Coronary artery (tissue), 2 donors: ENCODE measurements around the gene ATG13.

Source experiments
- DNase-seq: peaks from one replicate; pipeline ENCODE4 v3.0.0-alpha.2; 2017; ENCODE audit warnings: low spot score
- H3K27ac ChIP-seq, 2 donors: fragments of 200-600 bp; sonication (generic); one replicate each; pipeline ENCODE4 v1.5.1; 2016 to 2019
- H3K4me3 ChIP-seq: fragments of 200-600 bp; sonication (generic); 2 replicates; pipeline ENCODE4 v1.5.1; 2016; ENCODE audit warnings: mild to moderate bottlenecking, moderate library complexity
- CTCF ChIP-seq: fragments of 200-600 bp; sonication (generic); IDR thresholded peaks from one replicate; pipeline ENCODE4 v1.5.1; 2019; ENCODE audit warnings: antibody characterized with exemption

Gene ATG13

GRCh38 chr11:46588915-46589314 is 28.4 kb upstream of the ATG13 start:
- Histone ChIP-seq H3K27ac (no peak overlapping the region), H3K4me3 (no peak overlapping the region)
- TF ChIP-seq CTCF, result no peak
- DNase-seq, result no peak

DNA sequence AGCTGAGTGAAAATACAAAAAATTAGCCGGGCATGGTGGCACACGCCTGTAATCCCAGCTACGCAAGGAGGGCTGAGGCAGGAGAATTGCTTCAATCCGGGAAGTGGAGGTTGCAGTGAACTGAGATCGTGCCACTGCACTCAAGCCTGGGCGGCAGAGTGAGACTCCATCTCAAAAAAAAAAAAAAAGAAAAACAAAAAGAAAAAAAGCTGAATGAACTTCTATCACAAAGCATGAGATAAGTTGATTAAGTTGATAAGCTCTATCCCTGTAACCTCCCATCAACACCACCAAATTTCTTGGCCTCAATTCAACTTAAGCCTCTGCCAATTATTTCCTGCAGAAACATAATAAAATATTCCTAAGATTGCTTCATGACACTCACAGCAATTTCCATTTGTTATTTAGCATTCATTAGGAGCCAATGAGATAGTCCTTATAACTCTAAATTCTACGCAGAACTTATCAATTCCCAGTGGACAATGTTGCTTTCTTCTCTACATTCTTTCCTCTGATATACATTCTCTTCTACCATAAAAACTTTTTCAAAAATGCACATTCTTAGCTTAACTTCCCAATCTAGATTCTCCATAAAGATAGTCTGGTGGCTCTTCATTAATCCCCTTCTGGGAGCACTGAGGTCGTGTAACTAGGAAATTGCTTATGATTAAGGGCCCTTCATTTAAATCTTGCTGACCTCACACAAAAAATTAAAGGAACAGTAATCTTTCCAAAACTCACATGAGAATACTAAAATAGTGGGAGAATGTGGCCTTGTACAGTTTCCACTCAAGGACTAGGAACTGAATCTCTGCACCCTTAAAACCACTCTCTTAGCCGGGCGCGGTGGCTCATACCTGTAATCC is 26.4 kb upstream of the ATG13 start:
- Histone ChIP-seq H3K4me3 (peak overlapping the region; percentile 45), H3K27ac (no peak overlapping the region)
- DNase-seq, result no peak
- no peak for TF ChIP-seq CTCF

- Histone ChIP-seq H3K27ac (peak within 1 kb of the TSS; percentile 66 to 82), H3K4me3 (peak within 1 kb of the TSS; percentile 88)
- peak; percentile 86 for DNase-seq
- TF ChIP-seq CTCF, result no peak
Measured at GRCh38 chr11:46593550-46594373, 23.6 kb upstream of the ATG13 start, which contains the start of gene AMBRA1. Gene AMBRA1, minus strand, starts transcription at chr11:46594023. Its CDS starts 45,643 bp downstream, at chr11:46548380.

DNA sequence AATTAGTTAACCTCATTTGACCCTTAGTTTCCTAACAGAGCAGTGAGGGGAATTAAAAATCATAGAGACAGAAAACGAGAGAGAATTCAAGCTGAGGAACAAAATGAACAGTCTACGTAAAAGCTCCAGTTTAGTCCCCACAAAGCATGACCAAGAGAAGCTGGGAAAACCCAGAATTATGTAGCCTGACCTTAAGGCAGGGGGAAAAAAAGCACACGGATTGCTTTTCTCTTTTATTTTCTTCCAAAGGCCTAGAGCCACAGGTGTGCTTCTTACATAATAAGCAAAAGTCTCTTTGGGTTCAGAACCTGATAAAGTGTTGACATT is 23.0 kb upstream of the ATG13 start:
- no peak for DNase-seq
- Histone ChIP-seq H3K27ac (peak overlapping the region; percentile 66 to 82), H3K4me3 (peak overlapping the region; percentile 88)
- no peak for TF ChIP-seq CTCF

DNA sequence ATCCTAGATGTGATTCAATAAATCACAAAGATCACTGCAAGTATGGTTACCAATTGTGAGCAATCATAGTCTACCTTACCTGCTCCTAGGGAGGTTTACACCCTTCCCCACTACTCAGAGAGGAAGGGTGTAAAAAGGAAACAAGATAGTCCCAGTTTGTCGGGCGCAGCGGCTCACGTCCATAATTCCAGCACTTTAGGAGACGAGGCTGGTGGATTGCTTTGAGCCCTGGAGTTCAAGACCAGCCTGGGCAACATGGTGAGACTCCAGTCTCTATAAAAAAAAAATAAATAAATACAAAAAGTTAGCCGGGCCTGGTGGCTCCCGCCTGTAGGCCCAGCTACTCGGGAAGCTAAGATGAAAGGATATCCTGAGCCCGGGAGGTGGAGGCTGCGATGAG is 22.6 kb upstream of the ATG13 start:
- Histone ChIP-seq H3K27ac (no peak overlapping the region), H3K4me3 (no peak overlapping the region)
- TF ChIP-seq CTCF, result no peak

GRCh38 chr11:46597155-46597554 is 20.2 kb upstream of the ATG13 start:
- H3K27ac ChIP-seq, result no peak overlapping the region
- H3K4me3 ChIP-seq, result no peak overlapping the region
- no peak for TF ChIP-seq CTCF
- DNase-seq, result no peak

More for the DNA sequence above, 22.6 kb upstream of the ATG13 start:
- no peak for DNase-seq
